Kidney (tissue), 14 donors: ENCODE data around the gene SMOC1. TPM values are rescaled to one million over a fixed set of nuclear protein-coding genes. Genes with fewer than 3 reads are reported as not detected.

Experiments
- DNase-seq, 5 donors: peaks; one replicate each; pipeline ENCODE4 v3.0.0-alpha.2; 2013 to 2020
- FAIRE-seq: peaks from 2 replicates; lab custom pipeline; 2012; peaks lifted over from hg19 to GRCh38; lab: Jason Lieb, UNC
- H3K27ac ChIP-seq, 2 donors: one replicate each; pipeline ENCODE4 v1.7.0; 2013; ENCODE audit warnings: low read depth in 2 of 2, low read length in 2 of 2, inconsistent platforms in 1 of 2
- H3K27me3 ChIP-seq: one replicate; pipeline ENCODE4 v1.7.1; 2013; ENCODE audit warnings: low read length, inconsistent platforms; ENCODE audit not compliant: control insufficient read depth, insufficient read depth
- H3K36me3 ChIP-seq, 3 donors: one replicate each; pipeline versions ENCODE4 v1.7.0 to v1.7.1; 2013; ENCODE audit warnings: low read length in 3 of 3, control low read depth in 1 of 3, inconsistent platforms in 1 of 3; ENCODE audit not compliant: insufficient read depth in 3 of 3, control insufficient read depth in 2 of 3
- H3K4me1 ChIP-seq, 3 donors: one replicate each; pipeline versions ENCODE4 v1.7.0 to v1.7.1; 2013; ENCODE audit warnings: low read length in 3 of 3, inconsistent platforms in 1 of 3, low read depth in 1 of 3; ENCODE audit not compliant: control insufficient read depth in 2 of 3, insufficient read depth in 2 of 3
- H3K4me3 ChIP-seq, 3 donors: one replicate each; pipeline versions ENCODE4 v1.7.0 to v1.8.1; 2013; ENCODE audit warnings: low read length in 3 of 3, control low read depth in 1 of 3, inconsistent platforms in 1 of 3
- H3K9ac ChIP-seq, 3 donors: one replicate each; pipeline versions ENCODE4 v1.7.0 to v1.7.1; 2013; ENCODE audit warnings: low read length in 3 of 3, control low read depth in 1 of 3, inconsistent platforms in 1 of 3
- H3K9me3 ChIP-seq, 3 donors: one replicate each; pipeline versions ENCODE4 v1.7.0 to v1.7.1; 2013; ENCODE audit warnings: low read length in 3 of 3, control low read depth in 1 of 3, inconsistent platforms in 1 of 3; ENCODE audit not compliant: control insufficient read depth in 2 of 3, insufficient read depth in 1 of 3
- intact Hi-C: fragments of 100-400 bp; cut with DNase I; formaldehyde crosslinking; loops from one replicate; pipeline ENCODE4 v1.11.1; 2022
- polyA plus RNA-seq: library from polyadenylated mRNA; stranded (reverse); fragments of 350-450 nt; fragmentation: Illumina TruSeq; extraction: RNeasy Lipid Tissue Mini Kit (QIAGEN cat#74804); gene quantifications from one replicate; pipeline ENCODE4 v1.2.3, GENCODE V29; 2014; ENCODE audit warnings: low read depth, low replicate concordance; ENCODE audit not compliant: insufficient read depth
- total RNA-seq: library from RNA; stranded (reverse); fragmentation: NEBNext Ultra II Directional; extraction: Animal tissue kit (Norgen Biotek cat#: 25700); gene quantifications from one replicate; pipeline ENCODE4 v1.2.1, GENCODE V29; 2021
- TF ChIP-seq, protein P1 (sequence below): IDR thresholded peaks from 3 replicates; pipeline ENCODE4 v1.5.1; 2012; ENCODE audit warnings: mild to moderate bottlenecking, moderate library complexity, borderline replicate concordance; ENCODE audit not compliant: insufficient read depth; ENCODE audit errors: extremely low read depth
- donor health status: control.
- donor health status: control.
- donor health status: control.
- donor health status: control.
- donor health status: control.
- donor health status: DM: yes; HTN: yes; CAD: no.
- donor health status: Normal renal cell carcinoma (clear cell type).

Gene SMOC1
- total and polyA plus RNA-seq, 2 donors from 2014 or later, result 1.2 to 2.8 TPM

DNA sequence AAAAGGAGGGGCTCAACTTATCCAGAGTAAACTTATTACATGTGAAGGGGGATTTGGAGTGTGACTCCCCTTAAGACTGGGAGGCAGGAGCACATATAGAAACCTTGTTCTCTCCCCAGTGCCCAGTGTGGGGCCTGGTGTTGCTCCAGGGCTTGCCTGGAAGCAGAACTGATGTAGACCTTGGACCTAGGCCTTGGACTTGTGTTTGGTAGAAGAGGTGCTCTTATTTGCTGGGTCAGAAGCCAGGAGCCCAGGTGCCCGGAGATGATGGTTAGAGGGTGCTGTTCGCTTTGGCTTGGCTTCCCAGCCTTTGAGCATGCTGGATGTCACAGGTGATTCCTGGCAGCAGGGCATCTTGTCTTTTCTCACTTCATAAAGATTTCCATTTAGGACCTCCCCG is 110.4 kb downstream of the SMOC1 start:
- H3K9me3 ChIP-seq, result no peaks in the 10 kb centered on the region
- DNase-seq, result no peak
- FAIRE-seq, result no peak
- intact Hi-C loops, result no loop called here
- TF ChIP-seq, protein P1, sequence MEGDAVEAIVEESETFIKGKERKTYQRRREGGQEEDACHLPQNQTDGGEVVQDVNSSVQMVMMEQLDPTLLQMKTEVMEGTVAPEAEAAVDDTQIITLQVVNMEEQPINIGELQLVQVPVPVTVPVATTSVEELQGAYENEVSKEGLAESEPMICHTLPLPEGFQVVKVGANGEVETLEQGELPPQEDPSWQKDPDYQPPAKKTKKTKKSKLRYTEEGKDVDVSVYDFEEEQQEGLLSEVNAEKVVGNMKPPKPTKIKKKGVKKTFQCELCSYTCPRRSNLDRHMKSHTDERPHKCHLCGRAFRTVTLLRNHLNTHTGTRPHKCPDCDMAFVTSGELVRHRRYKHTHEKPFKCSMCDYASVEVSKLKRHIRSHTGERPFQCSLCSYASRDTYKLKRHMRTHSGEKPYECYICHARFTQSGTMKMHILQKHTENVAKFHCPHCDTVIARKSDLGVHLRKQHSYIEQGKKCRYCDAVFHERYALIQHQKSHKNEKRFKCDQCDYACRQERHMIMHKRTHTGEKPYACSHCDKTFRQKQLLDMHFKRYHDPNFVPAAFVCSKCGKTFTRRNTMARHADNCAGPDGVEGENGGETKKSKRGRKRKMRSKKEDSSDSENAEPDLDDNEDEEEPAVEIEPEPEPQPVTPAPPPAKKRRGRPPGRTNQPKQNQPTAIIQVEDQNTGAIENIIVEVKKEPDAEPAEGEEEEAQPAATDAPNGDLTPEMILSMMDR, result no peak
- no peaks in the 10 kb centered on the region for H3K36me3 ChIP-seq
- no peak overlapping the region for H3K27ac ChIP-seq
- H3K9ac ChIP-seq, result no peak overlapping the region
- no peak overlapping the region for H3K4me3 ChIP-seq
- H3K27me3 ChIP-seq, result no peaks in the 10 kb centered on the region
- H3K4me1 ChIP-seq, result no peaks in the 10 kb centered on the region

DNA sequence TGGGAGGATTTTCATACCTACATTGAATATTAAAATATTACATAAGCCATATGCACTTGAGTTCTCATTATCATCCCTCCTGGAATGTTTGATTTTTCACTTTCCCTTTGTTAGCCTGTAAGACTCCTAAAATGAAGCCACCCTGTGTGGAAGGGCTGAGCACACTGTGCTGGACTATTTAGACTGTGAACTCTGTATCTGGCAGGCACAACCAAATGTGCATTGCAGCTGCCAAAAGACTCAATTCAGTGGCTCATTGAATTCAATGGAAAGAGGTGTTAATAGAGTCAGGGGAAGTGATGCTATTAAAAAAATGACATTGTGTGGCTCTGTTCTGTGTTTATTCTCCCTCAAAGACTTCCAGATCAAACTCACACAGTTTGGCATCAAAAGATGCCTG is 111.1 kb downstream of the SMOC1 start:
- FAIRE-seq, result no peak
- intact Hi-C loops, result no loop called here
- DNase-seq, result no peak

DNA sequence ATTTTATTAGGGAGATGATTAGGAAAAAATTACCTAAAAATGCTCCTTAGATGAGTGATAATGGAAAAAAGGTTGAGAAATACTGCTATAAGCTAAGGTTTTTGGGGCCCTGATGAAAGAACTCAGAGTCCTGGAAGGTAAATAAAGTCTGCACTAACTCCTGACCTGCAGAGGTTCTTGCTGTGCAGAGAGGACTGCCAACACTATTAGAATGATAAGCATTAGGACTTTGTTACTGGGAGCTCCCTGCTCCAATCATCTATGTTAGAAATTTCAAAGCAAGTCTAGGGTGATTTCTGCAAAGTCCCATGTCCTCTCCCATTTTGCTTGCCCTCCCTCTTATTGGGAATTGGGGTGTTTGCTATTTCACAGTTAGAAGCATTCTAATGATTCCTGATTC is 112.2 kb downstream of the SMOC1 start:
- no peaks in the 10 kb centered on the region for H3K27me3 ChIP-seq
- H3K9me3 ChIP-seq, result no peaks in the 10 kb centered on the region
- no peak overlapping the region for H3K27ac ChIP-seq
- H3K4me1 ChIP-seq, result no peaks in the 10 kb centered on the region
- no peak overlapping the region for H3K4me3 ChIP-seq
- no peak overlapping the region for H3K9ac ChIP-seq
- no peak for DNase-seq
- TF ChIP-seq, protein P1, result no peak
- FAIRE-seq, result no peak
- no peaks in the 10 kb centered on the region for H3K36me3 ChIP-seq
- intact Hi-C loops, result no loop called here

More for the DNA sequence above, 111.1 kb downstream of the SMOC1 start:
- Histone ChIP-seq H3K9ac (no peak overlapping the region), H3K9me3 (no peaks in the 10 kb centered on the region), H3K27ac (no peak overlapping the region), H3K36me3 (no peaks in the 10 kb centered on the region), H3K4me3 (no peak overlapping the region), H3K27me3 (no peaks in the 10 kb centered on the region), H3K4me1 (no peaks in the 10 kb centered on the region)
- TF ChIP-seq, protein P1, result no peak

DNA sequence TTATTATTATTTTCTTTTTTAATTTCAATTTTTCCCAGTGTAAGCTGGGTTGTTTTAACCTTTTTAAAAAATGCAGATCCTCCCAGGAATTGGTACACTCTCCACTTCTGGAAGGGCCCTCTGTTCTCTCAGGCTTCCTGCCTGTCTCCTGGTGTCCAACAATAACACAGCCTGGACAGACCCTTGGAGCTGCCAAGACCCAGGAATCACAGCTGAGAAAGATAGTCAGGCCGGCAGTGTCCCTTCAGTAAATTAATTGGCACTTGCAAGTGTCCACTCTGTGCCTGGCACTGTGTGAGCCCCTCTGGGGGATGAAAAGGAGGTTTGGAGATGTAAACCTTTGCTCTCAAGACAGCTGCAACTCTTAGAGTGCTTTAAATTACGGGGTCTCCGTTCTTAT is 113.3 kb downstream of the SMOC1 start:
- Histone ChIP-seq H3K9ac (no peak overlapping the region), H3K36me3 (no peaks in the 10 kb centered on the region), H3K9me3 (no peaks in the 10 kb centered on the region), H3K4me1 (no peaks in the 10 kb centered on the region), H3K27ac (no peak overlapping the region), H3K27me3 (no peaks in the 10 kb centered on the region), H3K4me3 (no peak overlapping the region)
- TF ChIP-seq, protein P1, result no peak
- intact Hi-C loops, result no loop called here
- no peak for DNase-seq
- FAIRE-seq, result no peak
